RWPE1 (cell line): ENCODE results near the gene GXYLT1.

Source experiments
- CTCF ChIA-PET: fragments of 350-600 bp; sonication (Branson Sonifier 250); formaldehyde crosslinking; extraction: SDS; loops from one replicate; lab custom pipeline; 2021; lab: Yijun Ruan, JAX
- POLR2A ChIA-PET: fragments of 400-600 bp; formaldehyde crosslinking; extraction: SDS; loops from one replicate; lab custom pipeline; 2020; ENCODE audit warnings: antibody characterized with exemption; ENCODE audit not compliant: low non-redundant PET; lab: Yijun Ruan, JAX
- DNase-seq: peaks from one replicate; pipeline ENCODE4 v3.0.0; 2012; ENCODE audit warnings: low spot score
- H3K27ac ChIP-seq: fragments of 450-650 bp; 2 replicates; pipeline ENCODE4 v1.5.1; 2017
- CTCF ChIP-seq: fragments of 450-650 bp; conservative IDR thresholded peaks from 2 replicates; pipeline ENCODE4 v1.5.1; 2017; ENCODE audit warnings: low read depth, mild to moderate bottlenecking

The GXYLT1 gene

GRCh38 chr12:42039176-42039575, 105.5 kb downstream of the GXYLT1 start:
- ChIA-PET POLR2A (no interaction called here), CTCF (no interaction called here)
- H3K27ac ChIP-seq: no peak overlapping the region
- DNase-seq: peak; percentile 74
- TF ChIP-seq CTCF: no peak

DNA sequence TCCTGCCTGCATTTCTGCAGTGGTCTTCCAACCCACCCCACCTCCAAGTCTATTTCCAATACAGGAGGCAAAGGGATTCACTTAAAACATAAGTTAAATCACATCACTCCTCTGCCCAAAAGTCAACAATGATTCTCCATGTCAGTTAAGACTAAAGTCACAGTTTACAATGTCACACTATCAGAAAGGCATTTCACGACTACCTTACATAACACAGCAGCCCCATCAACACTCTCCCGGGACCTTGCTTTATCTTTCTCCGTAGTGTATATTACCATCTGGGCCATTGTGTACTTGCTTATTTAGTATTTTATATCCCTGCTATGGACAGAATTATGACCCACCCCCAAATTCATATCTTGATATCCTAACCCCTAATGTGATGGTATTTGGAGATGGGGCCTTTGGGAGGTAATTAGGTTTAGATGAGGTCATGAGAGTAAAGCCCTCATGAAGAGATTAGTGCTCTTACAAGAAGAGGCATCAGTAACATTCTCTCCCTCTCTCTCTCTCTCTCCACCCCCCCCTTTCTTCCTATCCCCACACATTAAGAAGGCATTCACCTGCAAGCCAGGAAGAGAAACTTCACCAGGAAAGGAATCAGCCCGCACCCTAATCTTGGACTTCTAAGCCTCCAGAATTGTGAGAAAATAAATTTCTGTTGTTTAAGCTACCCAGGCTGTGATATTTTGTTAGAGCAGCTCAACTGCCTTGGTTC, 112.7 kb downstream of the GXYLT1 start:
- DNase-seq: no peak
- no peak for TF ChIP-seq CTCF
- CTCF ChIA-PET: no interaction called here

More for the DNA sequence above, 112.7 kb downstream of the GXYLT1 start:
- POLR2A ChIA-PET: no interaction called here
- no peak overlapping the region for H3K27ac ChIP-seq
